ENCODE data around the gene PLPP2. TPM values are rescaled to one million over a fixed set of nuclear protein-coding genes. Genes with fewer than 3 reads are reported as not detected.

PLPP2 gene
- total and polyA plus RNA-seq, 9 of the 15 experiments (the other 6 are each of a cell fraction or from before 2014, with no cell fraction given) = 0.51 to 4.4 (median 2.2) TPM; not detected in 1

GRCh38 chr19:339262-339887, 48.2 kb upstream of the PLPP2 start (continued):
- TF ChIP-seq MEF2A (IDR thresholded peaks at IDR 0.05; ENCODE audit: control insufficient read depth, low read depth, low read length) (no peak), TFE3 (CRISPR knock-in tag; IDR thresholded peaks at IDR 0.05) (no peak), ZFP91 (CRISPR knock-in tag; IDR thresholded peaks at IDR 0.05) (no peak), RAD21 (CRISPR knock-in tag; conservative IDR thresholded peaks at IDR 0.05 in 1 of 2, IDR thresholded peaks at IDR 0.05 in 1 of 2) (no peak), TRIM24 (IDR thresholded peaks at IDR 0.05) (peak; percentile 5 to 44; a peak in 1 of 4 replicates), HDGF (IDR thresholded peaks at IDR 0.05) (no peak), JUND (IDR thresholded peaks at IDR 0.05; ENCODE audit: borderline replicate concordance, low read depth, low read length) (peak; percentile 61; the same call in 1 of the 2 replicates), JUND (tag; IDR thresholded peaks at IDR 0.05; ENCODE audit: borderline replicate concordance, low read depth, low read length) (peak; percentile 35; the same call in 1 of the 3 replicates), E2F6 (IDR thresholded peaks at IDR 0.05; ENCODE audit: borderline replicate concordance in 1 of 2, extremely low read depth in 1 of 2, insufficient read depth in 1 of 2, insufficient read length in 1 of 2, low read depth in 1 of 2, low read length in 1 of 2, poor library complexity in 1 of 2, severe bottlenecking in 1 of 2) (peak; percentile 35 to 77), GMEB1 (CRISPR knock-in tag; IDR thresholded peaks at IDR 0.05) (no peak), HNRNPH1 (optimal IDR thresholded peaks at IDR 0.05; ENCODE audit: low read depth, low read length) (no peak), RBBP5 (IDR thresholded peaks at IDR 0.05; ENCODE audit: borderline replicate concordance, insufficient read depth, low read length, poor library complexity, severe bottlenecking) (no peak), COPS2 (conservative IDR thresholded peaks at IDR 0.05) (no peak), KDM4B (IDR thresholded peaks at IDR 0.05; ENCODE audit: borderline replicate concordance in 2 of 2, low read depth in 1 of 2) (no peak), PPARD (CRISPR knock-in tag; IDR thresholded peaks at IDR 0.05) (no peak), RBM39 (optimal IDR thresholded peaks at IDR 0.05; ENCODE audit: low read depth, low read length) (no peak), SMARCB1 (IDR thresholded peaks at IDR 0.05; ENCODE audit: insufficient read length, low read depth) (no peak), FOXA3 (CRISPR knock-in tag; conservative IDR thresholded peaks at IDR 0.05 in 1 of 2, IDR thresholded peaks at IDR 0.05 in 1 of 2) (no peak), EP400 (IDR thresholded peaks at IDR 0.05) (peak; percentile 45; the same call in 1 of the 2 replicates), MAFG (tag; conservative IDR thresholded peaks at IDR 0.05) (no peak)

Measured in K562 (cell line).